ENCODE measurements around the gene REV1. TPM values are rescaled to one million over a fixed set of nuclear protein-coding genes. Genes with fewer than 3 reads are reported as not detected.

REV1 gene
- total and polyA plus RNA-seq, 9 of the 15 experiments (the other 6 are each of a cell fraction or from before 2014, with no cell fraction given): 12.8 to 54.4 (median 29.6) TPM

- no peak for TF ChIP-seq RBM15 (IDR thresholded peaks at IDR 0.05; ENCODE audit: insufficient read depth, low read length)
- no peak for TF ChIP-seq ESRRB (CRISPR knock-in tag; IDR thresholded peaks at IDR 0.05; ENCODE audit: borderline replicate concordance)
- TF ChIP-seq RERE (CRISPR knock-in tag; IDR thresholded peaks at IDR 0.05; ENCODE audit: borderline replicate concordance): no peak
- TF ChIP-seq ZNF282 (CRISPR knock-in tag; IDR thresholded peaks at IDR 0.05): no peak
- peak; percentile 17 for TF ChIP-seq DACH1 (IDR thresholded peaks at IDR 0.05; ENCODE audit: partially characterized antibody)
- 0 out of 2 replicates have a peak, but pooled peaks have one; percentile 16 for TF ChIP-seq ETV1 (tag; conservative IDR thresholded peaks at IDR 0.05; ENCODE audit: low read depth)
- TF ChIP-seq, protein P1, sequence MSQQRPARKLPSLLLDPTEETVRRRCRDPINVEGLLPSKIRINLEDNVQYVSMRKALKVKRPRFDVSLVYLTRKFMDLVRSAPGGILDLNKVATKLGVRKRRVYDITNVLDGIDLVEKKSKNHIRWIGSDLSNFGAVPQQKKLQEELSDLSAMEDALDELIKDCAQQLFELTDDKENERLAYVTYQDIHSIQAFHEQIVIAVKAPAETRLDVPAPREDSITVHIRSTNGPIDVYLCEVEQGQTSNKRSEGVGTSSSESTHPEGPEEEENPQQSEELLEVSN (IDR thresholded peaks at IDR 0.05; ENCODE audit: borderline replicate concordance in 1 of 2, extremely low read depth in 1 of 2, insufficient read depth in 1 of 2, insufficient read length in 1 of 2, low read depth in 1 of 2, low read length in 1 of 2, poor library complexity in 1 of 2, severe bottlenecking in 1 of 2): peak; percentile 82 to 94
- no peak for TF ChIP-seq MYNN (IDR thresholded peaks at IDR 0.05)
- TF ChIP-seq MYNN (CRISPR knock-in tag; IDR thresholded peaks at IDR 0.05): no peak
- TF ChIP-seq RREB1 (CRISPR knock-in tag; IDR thresholded peaks at IDR 0.05): peak; percentile 78; the same call in 1 of the 2 replicates
- TF ChIP-seq, protein P2, sequence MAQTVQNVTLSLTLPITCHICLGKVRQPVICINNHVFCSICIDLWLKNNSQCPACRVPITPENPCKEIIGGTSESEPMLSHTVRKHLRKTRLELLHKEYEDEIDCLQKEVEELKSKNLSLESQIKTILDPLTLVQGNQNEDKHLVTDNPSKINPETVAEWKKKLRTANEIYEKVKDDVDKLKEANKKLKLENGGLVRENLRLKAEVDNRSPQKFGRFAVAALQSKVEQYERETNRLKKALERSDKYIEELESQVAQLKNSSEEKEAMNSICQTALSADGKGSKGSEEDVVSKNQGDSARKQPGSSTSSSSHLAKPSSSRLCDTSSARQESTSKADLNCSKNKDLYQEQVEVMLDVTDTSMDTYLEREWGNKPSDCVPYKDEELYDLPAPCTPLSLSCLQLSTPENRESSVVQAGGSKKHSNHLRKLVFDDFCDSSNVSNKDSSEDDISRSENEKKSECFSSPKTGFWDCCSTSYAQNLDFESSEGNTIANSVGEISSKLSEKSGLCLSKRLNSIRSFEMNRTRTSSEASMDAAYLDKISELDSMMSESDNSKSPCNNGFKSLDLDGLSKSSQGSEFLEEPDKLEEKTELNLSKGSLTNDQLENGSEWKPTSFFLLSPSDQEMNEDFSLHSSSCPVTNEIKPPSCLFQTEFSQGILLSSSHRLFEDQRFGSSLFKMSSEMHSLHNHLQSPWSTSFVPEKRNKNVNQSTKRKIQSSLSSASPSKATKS (CRISPR knock-in tag; IDR thresholded peaks at IDR 0.05): no peak
Measured at GRCh38 chr2:99489761-99490622, at the start of gene REV1 (continued).
